Epithelial cell of proximal tubule (primary cell): ENCODE data around the gene ASIC3. TPM values are rescaled to one million over a fixed set of nuclear protein-coding genes. Genes with fewer than 3 reads are reported as not detected.

Experiments
- DNase-seq: peaks from one replicate; pipeline ENCODE4 v3.0.0-alpha.2; 2011; ENCODE audit warnings: low read depth
- H3K4me3 ChIP-seq: 2 replicates; pipeline ENCODE4 v1.5.1; 2011; ENCODE audit warnings: low read depth, mild to moderate bottlenecking, low read length
- CTCF ChIP-seq: conservative IDR thresholded peaks from 2 replicates; pipeline ENCODE4 v1.5.1; 2012; ENCODE audit warnings: low read depth, mild to moderate bottlenecking, low read length
- total RNA-seq: library from RNA; depleted of rRNA; stranded (reverse); fragments of >200 nt; gene quantifications from 2 replicates; pipeline ENCODE4 v1.2.3, GENCODE V29; 2015

Gene ASIC3
- total RNA-seq, 1 donor from 2014 or later, result 2.5 TPM

DNA sequence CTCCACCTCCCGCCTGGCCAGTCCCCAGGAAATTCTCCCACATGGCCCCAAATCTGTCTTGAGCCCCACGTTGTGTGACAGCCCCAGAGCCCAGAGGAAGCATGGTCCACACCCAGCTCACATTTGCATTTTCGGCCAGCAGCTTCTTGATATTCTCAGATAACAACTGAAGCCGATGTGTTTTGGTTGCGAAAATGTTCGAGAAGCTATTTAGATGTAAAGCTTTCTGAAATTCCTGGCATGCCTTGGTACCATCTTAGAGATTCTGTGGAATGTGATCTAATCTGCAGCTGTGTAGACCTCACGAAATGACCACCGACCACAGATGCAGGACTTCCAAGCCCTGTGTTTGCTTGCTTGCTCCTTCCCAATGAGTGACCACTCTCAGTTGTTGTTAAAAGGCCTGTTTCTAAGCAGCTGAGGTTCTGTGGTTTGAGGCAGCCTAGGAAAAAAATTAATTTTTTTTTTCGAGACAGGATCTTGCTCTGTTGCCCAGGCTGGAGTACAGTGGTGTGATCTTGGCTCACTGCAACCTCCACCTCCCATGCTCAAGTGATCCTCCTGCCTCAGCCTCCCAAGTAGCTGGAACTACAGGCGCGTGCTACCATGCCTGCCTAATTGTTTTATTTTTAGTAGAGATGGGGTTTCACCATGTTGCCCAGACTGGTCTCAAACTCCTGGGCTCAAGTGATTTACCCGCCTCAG lies 19.9 kb downstream of the ASIC3 start:
- DNase-seq, result no peak

GRCh38 chr7:151069841-151070573 lies 21.7 kb downstream of the ASIC3 start:
- H3K4me3 ChIP-seq, result no peak overlapping the region
- TF ChIP-seq CTCF, result no peak
- no peak for DNase-seq

More for the DNA sequence above, 19.9 kb downstream of the ASIC3 start:
- TF ChIP-seq CTCF, result no peak
- H3K4me3 ChIP-seq, result no peak overlapping the region

GRCh38 chr7:151070574-151070960 lies 22.2 kb downstream of the ASIC3 start:
- no peak for TF ChIP-seq CTCF
- H3K4me3 ChIP-seq, result no peak overlapping the region
- DNase-seq, result no peak

GRCh38 chr7:151071032-151071866 lies 22.9 kb downstream of the ASIC3 start:
- no peak for TF ChIP-seq CTCF
- DNase-seq, result no peak
- no peak overlapping the region for H3K4me3 ChIP-seq

DNA sequence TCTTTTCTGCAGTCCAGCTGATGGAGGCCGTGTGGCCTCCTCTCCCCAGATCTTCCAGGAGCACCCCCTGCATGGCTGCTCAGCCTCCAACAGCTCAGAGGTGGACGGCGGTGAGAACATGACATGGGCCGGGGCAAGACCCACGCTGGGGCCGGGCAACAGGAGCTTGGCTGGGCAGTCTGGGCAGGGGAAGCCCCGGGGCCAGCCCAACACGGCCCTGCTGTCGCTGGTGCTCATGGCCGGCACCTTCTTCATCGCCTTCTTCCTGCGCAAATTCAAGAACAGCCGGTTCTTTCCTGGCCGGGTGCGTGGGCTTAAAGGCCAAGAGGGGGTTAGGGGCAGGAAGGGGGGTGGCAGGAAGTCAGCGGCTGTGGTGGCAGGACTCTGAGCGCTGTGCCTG lies 25.7 kb downstream of the ASIC3 start:
- DNase-seq, result no peak
- no peak overlapping the region for H3K4me3 ChIP-seq
- no peak for TF ChIP-seq CTCF

DNA sequence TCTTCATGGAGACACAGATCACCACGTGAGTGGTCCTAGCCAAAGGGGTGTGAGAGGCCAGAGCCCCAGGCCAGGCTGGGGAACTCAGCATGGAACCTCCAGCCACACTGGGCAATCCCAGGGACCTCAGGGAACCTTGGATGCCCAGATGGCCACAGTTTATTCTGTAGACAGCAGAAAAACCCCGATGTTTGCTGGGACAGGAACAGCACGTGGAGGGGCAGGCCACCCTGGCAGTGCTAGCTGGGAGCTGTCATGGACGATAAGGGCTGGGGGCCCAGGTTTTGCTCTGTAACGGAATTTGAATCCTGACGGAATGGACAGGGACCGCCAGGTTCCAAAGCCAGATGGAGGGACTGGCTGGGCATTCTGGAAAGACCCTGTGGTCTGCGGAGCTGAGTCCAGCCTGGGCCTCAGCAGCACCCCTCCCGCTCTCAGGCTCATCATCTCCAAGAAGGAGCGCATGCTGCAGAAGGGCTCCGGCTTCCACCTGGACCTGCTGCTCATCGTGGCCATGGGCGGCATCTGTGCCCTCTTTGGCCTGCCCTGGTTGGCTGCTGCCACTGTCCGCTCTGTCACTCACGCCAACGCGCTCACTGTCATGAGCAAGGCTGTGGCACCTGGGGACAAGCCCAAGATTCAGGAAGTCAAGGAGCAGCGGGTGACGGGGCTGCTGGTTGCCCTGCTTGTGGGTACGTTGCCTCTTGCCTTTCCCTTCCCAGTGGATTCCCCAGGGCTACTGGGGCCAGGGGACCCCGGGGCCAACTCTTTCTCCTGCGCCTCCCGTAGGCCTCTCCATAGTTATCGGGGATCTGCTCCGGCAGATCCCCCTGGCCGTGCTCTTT lies 26.7 kb downstream of the ASIC3 start:
- no peak for TF ChIP-seq CTCF
- DNase-seq, result no peak
- no peak overlapping the region for H3K4me3 ChIP-seq
